D341Med (cell line): ENCODE measurements around the gene BPIFB3.
"Not testable (repeated sequence)": the region's sequence is repeated elsewhere in the genome, so short reads cannot be mapped to it uniquely, and the experiment has no call there.

Experiments used
- DNase-seq: peaks from one replicate; pipeline ENCODE4 v3.0.0; 2012; ENCODE audit warnings: low spot score

BPIFB3 gene

DNA sequence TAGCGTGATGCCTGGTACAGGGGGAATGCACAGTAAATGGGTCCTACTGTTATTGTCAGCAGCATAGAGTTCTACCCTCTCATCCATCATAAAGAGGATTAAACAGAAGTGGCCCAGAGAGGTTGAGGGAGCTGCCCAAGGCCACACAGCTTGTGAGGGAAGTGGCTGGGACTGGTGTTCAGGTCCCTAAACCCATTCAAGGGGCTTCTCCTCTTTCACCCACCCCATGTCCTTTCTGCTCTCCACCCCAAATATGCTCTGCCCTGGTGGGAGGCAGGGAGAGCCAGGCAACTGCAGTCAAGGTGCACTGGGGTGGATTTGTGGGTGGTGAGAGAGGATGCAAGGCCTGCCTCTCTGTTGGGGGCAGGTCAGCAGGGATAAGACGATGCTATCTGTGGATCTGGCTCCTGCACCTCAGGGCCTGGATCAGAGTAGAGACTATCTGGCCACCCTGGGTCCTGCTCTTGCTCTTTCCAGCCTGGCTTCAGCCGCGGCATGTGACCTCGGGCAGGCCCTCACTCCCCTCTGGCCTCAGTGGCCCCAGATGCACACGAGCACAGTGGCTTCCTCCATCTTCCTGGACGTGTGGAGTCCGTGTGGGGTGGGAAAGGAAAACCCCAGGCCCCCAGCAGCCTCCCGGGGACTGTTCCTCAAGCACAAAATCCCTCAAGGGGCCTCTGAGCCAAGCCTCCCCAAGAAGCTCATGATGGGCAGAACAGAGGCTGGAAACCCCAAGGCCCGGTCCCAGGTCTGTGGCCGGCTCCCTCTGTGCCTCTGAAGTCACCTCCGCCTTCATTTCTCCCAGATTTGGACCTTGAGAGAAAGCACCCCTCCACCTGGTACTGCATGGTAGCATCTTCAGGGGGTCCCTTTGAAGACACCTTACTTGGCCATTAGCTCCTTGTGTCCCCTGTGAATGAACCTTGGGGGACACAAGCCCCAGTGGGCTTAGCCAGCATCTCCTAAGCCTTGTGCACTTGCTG is 25.6 kb upstream of the BPIFB3 start:
- DNase-seq, result no peak

DNA sequence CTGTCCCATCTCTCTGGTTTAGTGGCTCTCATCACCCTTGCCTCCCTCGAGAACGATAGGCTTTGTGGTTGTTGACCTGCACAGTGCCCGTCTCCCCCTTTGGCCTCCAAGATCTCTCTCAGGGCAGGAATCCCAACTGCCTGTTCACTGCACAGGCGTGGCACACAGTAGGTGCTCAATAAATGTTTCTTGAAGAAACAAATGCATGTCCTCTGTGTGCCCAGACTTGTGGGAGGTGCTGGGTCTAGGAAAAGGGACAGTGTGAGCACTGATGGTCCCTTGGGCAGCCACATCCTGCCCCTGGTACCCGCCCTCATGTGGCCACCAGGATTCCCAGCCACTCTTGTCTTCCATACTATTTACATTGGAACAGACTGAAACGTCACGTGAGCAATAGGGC is 24.8 kb upstream of the BPIFB3 start:
- DNase-seq, result no peak

DNA sequence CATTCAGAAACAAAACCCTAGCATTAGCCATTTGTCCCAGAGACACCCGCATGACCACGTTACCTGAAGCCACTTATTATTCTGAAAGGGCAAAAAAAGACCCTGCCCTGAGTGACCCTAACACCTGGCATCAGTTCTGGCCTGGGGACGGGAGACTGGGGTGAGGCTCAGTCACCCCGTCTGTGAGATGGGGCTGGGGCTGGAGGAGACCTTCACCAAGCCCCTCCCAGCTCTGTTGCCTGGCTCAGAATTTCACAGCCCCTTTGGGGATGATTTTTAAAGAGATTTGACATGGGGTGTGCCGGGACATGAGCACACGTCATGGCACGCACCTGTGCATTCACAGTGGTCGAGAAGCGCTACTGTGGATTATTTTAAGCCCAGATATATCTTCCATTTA is 23.6 kb upstream of the BPIFB3 start:
- no peak for DNase-seq

DNA sequence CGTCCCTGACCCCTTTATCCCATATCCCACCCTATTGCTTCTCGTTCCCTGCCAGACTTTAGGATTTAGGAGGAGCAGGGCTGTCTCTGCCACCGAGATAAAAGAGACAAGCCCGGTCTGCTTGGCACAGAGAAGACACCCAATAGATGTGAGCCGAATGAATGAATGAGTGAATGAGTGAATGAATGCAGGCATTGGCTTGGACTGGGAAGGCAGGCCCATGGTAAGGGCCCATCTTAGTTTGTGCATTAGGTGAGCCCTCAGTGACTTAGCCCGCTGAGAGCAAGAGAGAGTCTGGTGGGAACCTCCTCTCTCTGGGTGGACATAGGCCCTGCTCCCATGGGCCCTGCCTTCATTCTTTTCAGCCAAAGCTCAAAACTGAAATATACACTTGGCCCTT is 23.1 kb upstream of the BPIFB3 start:
- DNase-seq, result no peak

DNA sequence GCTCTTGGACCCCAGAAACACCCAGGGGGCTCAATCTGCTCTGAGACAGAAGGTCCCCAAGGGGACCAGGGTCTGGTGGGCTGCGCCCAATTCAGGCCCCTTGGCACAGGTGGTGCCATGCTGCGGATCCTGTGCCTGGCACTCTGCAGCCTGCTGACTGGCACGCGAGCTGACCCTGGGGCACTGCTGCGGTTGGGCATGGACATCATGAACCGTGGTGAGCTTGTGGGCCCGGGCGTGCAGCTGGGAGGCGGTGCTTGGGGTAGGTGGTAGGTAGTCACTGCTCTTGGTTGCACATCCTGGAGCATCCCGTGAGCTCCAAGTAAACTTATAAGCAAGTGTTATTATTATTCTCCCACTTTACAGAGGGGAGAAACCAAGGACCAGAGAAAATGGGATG is 22.2 kb upstream of the BPIFB3 start, which contains the start of gene BPIFB6:
Gene BPIFB6 (plus strand): TSS at position 118 of the 400 bp plus-strand sequence. CDS start 0 bp downstream, at position 118.
- DNase-seq, result no peak

DNA sequence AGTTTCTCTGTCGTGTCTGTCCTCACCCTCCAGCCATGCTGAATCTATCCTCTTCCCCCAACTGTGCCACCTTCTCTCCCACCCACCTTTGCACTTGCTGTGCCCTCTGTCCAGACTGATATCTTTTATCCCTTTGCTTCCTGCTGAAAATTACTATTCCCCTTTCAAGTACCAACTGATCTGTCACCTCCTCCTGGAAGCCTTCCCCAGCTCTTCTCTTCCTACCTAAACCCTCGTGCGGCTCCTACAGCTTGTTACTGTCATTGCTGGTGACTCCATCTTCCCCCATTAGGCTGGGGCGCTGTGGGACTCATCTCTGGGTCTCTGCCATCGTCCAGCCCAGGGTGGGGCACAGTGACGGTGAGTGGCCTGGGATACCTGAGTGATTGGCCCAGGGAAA is 21.1 kb upstream of the BPIFB3 start:
- DNase-seq, result no peak

DNA sequence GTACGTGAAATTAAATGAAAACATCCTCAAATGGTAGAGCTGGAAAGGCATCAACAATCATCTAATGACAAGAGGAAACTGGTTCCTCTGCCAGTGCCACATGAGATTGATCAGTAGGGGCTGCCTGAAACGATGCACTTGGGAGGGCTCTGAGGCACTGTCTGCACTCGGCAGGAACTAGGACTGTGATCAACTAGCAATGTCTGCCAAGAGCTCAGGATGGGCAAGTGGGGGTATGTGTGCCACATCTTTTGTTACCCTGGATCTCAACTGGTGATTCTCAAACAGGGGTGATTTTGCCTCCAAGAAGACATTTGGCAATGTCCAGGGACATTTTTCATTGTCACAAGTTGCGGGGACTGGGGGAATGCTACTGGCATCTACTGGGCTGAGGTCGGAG is 20.3 kb upstream of the BPIFB3 start:
- no peak for DNase-seq

DNA sequence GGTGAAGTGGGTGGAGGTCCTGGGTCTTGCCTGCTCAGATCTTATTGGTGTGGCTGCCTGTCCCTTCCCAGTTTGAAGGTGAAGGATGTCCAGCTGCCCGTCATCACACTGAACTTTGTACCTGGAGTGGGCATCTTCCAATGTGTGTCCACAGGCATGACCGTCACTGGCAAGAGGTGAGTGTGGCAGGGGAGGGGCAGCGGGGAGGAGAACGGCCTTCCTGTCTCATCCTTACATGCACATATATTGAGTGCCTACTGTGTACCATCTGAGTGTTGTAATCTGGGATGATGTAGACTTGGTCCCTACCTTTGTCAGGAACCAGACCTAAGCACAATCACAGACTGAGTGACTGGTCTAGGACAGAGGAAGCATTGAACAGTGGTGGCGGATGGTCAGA is 19.6 kb upstream of the BPIFB3 start:
- no peak for DNase-seq

DNA sequence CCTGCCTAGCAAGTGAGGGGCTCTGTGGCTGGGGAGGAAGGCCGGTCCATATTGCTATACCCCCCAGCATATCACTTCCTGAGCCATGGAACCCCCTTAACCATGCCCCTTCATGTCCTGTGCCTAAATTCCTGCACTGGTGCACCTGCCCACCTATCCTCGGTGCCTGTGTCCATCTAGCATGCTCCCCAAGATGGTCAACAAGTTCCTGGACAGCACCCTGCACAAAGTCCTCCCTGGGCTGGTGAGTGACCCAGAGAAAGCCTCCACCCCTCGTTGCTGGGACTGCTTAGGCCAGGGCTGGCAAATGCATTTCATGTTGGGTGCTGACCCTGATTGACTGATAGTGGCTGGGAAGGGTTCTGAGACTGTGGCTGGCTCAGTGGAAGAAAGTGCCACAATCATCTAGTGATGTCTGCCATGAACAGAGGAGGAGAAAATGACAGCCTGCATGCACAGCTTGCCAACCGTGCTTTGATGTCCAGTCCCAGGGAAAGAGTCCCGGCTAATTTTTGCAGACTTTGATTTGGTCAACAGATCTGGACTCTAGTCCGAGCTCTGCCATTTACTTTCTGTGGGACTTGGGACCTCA is 18.7 kb upstream of the BPIFB3 start:
- no peak for DNase-seq

DNA sequence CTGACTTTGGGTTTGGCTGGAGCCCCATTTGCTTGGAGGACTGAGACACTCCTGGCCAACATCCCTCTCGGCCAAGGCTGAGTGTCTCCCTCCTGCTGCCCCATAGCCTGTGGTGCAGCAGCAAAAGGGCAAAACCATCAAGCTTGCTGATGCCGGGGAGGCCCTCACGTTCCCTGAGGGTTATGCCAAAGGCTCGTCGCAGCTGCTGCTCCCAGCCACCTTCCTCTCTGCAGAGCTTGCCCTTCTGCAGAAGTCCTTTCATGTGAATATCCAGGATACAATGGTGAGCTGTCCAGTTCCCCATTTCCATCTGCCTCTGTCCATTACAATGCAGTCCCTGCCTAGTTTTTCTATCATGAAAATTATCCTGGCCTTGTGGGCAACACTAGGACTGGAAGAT is 16.2 kb upstream of the BPIFB3 start:
- DNase-seq, result no peak

DNA sequence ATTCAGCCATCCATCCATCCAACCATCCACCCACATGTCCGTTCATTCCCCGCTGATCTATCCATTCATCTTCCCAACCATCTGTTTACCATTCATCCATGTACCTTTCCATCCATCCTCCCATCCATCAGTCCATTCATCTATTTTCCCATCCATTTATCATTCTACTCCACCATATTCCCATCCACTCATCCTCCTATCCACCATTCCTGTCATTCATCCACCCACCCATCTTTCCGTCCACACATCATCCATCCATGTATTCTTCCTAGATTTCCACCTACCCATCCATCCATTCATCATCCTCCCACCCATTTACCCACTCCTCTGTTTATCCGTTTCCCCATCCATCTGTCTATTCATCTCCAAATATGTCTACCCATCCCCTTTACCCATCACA is 15.5 kb upstream of the BPIFB3 start:
- no peak for DNase-seq

DNA sequence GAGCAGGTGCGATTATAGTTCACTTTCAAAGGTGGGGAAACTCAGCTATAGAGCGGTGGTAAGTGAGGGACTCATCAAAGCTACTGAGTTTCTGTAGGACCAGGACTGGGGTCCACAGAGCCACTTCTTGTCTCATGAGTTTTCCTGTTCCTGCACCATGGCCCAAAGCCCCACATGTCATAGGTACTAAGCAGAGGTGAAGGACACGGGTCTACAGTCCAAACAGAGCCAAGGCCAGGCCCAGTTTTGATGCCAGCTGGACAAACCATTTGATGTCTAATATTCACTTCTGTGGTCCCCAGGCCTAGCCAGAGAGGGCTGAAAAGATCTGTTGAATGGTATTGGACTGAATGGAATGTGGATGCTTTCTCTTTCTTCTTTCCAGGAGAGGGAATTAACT is 11.3 kb upstream of the BPIFB3 start:
- DNase-seq, result no peak

DNA sequence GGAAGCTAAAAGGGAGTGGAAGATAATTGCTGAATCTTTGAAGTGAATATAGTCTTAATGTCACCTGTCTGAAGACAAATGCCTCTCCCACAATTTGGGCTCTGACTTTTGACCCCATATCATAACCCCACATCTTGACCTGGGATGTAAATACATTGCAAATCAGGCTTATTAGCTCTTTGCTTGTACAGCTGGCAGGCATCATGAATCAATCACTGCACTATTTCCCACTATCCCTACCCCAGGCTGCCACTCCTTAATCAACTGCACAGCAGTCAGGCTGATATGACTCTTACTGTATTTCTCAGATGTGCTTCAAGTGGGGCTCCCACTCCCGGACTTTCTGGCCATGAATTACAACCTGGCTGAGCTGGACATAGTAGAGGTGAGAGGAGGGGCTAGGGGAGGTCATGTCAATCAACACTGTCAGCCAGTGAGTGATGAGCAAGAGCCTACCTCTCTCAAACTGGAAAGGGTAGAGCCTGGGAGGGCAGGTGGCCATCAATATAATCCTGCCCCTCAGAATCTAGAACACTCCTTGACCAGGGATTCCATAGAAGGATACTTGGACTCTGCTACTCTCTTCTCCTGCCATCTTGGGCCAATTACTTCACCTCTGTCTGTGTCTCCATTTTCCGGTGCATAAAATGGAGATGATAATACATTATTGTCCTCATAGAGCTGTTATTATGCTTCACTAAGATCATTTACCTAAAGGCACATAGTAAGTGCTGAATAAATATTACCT is 10.5 kb upstream of the BPIFB3 start:
- no peak for DNase-seq

DNA sequence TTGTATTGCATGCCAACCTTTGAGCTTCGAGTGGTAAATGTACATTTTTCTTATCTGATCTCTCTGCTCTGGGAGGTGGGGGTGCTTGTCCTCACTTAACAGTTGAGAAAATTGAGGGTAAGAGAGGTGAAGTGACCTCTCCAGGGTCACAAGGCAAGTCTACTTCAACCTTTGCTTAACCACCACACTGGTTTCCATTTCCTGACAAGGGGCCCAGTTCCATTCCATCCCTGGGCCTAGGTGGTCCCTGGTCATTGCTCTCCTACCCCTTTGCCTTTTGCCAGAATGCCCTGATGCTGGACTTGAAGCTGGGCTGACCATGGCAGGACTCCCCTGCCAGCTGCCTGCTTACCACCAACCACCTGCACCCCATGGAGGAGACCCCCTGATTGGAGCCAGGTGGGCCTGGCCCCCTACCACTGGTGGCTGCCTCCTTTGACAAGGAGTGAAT is 9.9 kb upstream of the BPIFB3 start:
- no peak for DNase-seq

DNA sequence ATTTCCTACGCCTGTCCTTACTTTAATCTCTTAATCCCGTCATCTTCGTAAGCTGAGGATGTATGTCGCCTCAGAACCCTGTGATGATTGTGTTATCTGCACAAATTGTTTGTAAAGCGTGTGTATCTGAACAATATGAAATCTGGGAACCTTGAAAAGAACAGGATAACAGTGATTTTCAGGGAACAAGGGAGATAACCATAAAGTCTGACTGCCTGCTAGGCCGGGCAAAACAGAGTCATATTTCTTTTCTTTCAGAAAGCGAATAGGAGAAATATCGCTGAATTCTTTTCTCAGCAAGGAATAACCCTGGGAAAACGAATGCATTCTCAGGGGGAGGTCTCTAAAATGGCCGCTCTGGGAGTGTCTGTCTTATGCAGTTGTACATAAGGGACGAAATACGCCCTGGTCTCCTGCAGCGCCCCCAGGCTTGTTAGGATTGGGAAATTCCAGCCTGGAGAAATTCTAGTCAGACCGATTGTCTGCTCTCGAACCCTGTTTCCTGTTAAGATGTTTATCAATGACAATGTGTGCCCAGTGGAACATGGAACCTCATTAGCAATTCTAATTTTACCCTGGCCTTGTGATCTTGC is 8.5 kb upstream of the BPIFB3 start:
- not testable (repeated sequence) for DNase-seq

DNA sequence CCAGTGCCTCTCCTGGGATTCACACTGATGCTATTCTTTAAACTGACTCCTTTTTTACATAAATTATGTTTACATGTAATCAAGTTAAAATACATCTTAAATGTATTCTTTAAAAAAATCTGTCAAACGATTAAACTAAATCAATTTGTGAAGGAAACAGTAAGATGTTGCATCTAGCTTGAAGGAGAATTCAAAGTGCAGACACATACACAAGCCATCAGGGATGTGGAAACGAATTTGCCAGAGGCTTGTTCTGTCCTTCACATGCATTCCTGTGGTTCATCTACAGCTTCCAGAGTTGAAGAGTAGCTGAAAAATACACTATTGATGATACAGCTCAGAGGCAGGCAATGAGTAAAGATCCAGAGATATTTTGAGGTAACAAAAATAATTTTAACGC is 7.3 kb upstream of the BPIFB3 start:
- DNase-seq, result no peak

DNA sequence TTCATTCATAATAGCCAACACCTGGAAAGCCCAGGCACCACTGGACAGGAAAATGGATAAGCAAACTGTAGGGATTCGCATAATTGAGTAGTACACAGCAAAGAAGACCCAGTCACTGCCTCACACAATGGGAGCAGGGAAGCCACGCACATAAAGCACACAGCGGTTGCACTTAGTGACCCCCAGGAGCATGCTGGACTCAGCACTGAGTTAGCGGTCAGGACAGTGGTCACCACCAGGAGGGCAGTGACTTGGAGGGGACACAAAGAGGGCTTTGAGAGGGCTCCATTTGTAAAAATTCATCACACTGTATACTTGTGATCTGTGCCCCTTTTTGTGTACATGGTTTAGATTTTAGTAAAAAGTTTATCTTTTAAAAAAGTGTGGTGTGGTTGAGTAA is 2.4 kb upstream of the BPIFB3 start:
- no peak for DNase-seq

DNA sequence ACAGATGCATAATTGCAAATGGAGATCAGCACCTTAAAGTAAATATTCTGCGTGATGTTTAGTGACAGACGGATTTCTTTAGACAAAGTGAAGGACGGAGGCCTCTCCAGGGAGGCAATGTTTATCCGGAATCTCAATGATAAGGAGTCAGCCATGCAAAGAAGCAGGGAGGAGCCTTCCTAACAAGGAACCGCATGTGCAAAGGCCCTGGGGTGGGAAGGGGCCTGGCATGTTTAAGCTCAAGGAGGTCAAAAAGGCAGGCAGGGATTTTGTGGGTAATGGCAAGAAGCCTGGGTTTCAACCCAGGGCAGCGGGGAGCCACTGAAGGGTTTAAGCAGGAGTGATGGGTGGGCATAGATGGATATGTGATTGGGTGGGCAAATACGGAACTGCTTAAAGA is 678 bp downstream of the BPIFB3 start:
- DNase-seq, result no peak

DNA sequence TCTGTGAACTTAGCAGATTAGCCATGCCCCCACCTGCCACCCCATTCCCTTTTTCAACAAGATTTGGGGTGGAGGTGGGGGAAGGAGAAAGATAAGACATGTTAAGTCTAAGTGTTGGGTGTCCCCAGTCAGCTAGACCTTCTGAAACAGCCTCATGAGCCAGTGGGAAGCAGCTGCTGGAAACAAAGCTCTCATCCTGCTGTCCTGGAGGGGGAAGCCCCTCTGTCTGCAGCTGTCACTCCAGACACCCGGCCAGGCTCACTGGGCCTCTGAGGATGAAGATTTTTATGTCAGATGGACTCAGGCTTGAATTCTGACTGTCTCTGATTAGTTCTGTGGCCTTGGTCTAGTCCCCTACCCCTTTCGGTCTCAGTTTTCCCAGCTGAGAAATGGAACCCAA is 1.1 kb downstream of the BPIFB3 start:
- no peak for DNase-seq

DNA sequence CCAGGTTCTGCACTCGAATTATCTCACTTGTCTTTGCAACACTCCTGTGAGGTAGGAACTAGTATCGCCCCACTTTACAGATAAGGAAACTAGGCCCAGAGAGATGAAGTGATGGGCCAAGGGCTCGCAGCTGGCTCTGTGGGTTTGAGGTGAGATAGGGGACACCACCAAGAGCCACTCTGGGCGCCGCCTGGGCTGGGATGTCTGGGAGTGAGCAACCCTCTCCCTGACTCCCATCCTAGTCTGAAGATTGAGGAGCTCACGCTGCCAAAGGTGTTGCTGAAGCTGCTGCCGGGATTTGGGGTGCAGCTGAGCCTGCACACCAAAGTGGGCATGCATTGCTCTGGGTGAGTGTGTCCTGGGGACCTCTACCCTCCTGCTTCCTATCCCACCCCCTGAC is 5.4 kb downstream of the BPIFB3 start:
- DNase-seq, result no peak

DNA sequence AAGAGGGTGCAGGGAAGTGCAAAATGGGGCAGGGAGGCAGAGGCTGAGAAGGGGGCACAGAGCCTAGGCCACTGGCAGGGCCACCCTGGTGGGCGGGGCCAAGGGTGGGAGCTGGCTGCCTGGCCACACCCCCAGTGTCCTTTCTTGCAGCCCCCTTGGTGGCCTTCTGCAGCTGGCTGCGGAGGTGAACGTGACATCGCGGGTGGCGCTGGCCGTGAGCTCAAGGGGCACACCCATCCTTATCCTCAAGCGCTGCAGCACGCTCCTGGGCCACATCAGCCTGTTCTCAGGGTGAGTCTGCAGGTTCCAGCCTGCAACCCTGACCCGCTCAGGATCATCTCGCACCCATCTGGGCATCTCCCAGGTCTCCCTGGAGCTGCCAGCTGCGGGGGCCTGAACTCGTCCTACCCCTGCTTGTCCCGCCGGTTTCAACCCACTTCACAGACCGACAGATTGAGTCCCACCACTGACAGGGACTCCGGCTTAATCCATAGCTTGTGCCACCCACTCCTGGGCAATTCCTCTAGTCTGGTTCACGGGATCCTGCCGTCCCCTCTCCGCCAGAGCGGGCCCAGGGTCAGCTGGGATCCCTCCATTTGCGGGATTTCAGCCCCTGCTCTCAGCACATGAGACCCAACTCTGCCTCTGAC is 6.2 kb downstream of the BPIFB3 start:
- DNase-seq, result no peak

DNA sequence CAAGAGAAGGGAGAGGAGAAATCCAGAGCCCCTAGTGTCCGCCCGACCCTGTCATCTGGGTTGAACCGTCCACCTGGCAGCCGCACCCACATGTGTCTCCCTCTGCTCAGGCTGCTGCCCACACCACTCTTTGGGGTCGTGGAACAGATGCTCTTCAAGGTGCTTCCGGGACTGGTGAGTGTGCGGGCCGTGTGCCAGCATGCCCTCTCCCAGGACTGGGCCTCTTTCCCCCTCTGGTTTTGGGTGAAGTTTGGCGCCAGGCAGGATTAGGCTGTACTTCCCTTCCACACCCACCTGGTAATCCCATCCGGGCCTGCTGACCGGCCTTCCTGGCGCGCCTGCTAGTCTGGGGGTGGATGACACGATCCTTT is 7.9 kb downstream of the BPIFB3 start:
- DNase-seq, result peak; percentile 83
